ENCODE results near the gene CFL2.
A peak's percentile ranks its signal among the peaks of the same experiment; 100 is the strongest.

Gene CFL2

GRCh38 chr14:34668111-34668510, 46.3 kb downstream of the CFL2 start:
- no peak for DNase-seq (ENCODE audit: extremely low read depth, low read depth)
- TF ChIP-seq CTCF (IDR thresholded peaks at IDR 0.05; ENCODE audit: low read depth, low read length), result no peak

GRCh38 chr14:34667007-34667406, 47.4 kb downstream of the CFL2 start:
- TF ChIP-seq CTCF (IDR thresholded peaks at IDR 0.05; ENCODE audit: low read depth, low read length), result no peak
- no peak for DNase-seq (ENCODE audit: extremely low read depth, low read depth)

- DNase-seq (ENCODE audit: extremely low read depth, low read depth), result peak; percentile 22
- no peak for TF ChIP-seq CTCF (IDR thresholded peaks at IDR 0.05; ENCODE audit: low read depth, low read length)
Measured at GRCh38 chr14:34665785-34666435, 48.5 kb downstream of the CFL2 start.

- DNase-seq (ENCODE audit: extremely low read depth, low read depth), result no peak
- TF ChIP-seq CTCF (IDR thresholded peaks at IDR 0.05; ENCODE audit: low read depth, low read length), result no peak
Measured at GRCh38 chr14:34662561-34663088, 51.8 kb downstream of the CFL2 start.

- DNase-seq (ENCODE audit: extremely low read depth, low read depth), result no peak
- no peak for TF ChIP-seq CTCF (IDR thresholded peaks at IDR 0.05; ENCODE audit: low read depth, low read length)
Measured at GRCh38 chr14:34660796-34661195, 53.6 kb downstream of the CFL2 start.
